Daoy (cell line): Measurements from ENCODE around the gene MTCH2. TPM values are rescaled to one million over a fixed set of nuclear protein-coding genes. Genes with fewer than 3 reads are reported as not detected.

Experiments used
- DNase-seq: peaks from one replicate; pipeline ENCODE4 v3.0.0-alpha.2; 2015; ENCODE audit warnings: low read depth
- total RNA-seq: library from RNA; depleted of rRNA; stranded (reverse); fragments of >200 nt; shearing (Covaris generic); gene quantifications from 2 replicates; pipeline ENCODE4 v1.2.3, GENCODE V29; 2014

MTCH2 gene
- total RNA-seq, 1 experiment from 2014 or later, result 119 TPM

- DNase-seq, result no peak
Observed at GRCh38 chr11:47589977-47590861, 52.1 kb downstream of the MTCH2 start.

- DNase-seq, result no peak
Observed at GRCh38 chr11:47589584-47589976, 52.8 kb downstream of the MTCH2 start.

GRCh38 chr11:47589118-47589517 is 53.2 kb downstream of the MTCH2 start:
- no peak for DNase-seq

GRCh38 chr11:47587723-47588326 is 54.5 kb downstream of the MTCH2 start:
- no peak for DNase-seq

GRCh38 chr11:47587039-47587716 is 55.2 kb downstream of the MTCH2 start:
- no peak for DNase-seq

GRCh38 chr11:47586098-47586855 is 56.1 kb downstream of the MTCH2 start, which contains the start of gene FAM180B:
Gene FAM180B (plus strand): TSS chr11:47586678. CDS start chr11:47586769, 91 bp downstream.
- no peak for DNase-seq

GRCh38 chr11:47583844-47584243 is 58.5 kb downstream of the MTCH2 start:
- no peak for DNase-seq

GRCh38 chr11:47578524-47579494 is 63.5 kb downstream of the MTCH2 start, which contains the start of the genes KBTBD4 and NDUFS3:
Gene KBTBD4 (minus strand): TSS chr11:47578970. CDS start chr11:47578951, 19 bp downstream.
Gene NDUFS3 (plus strand): TSS chr11:47579074. CDS start chr11:47579092, 18 bp downstream.
- peak; percentile 88 for DNase-seq

GRCh38 chr11:47577460-47578041 is 64.8 kb downstream of the MTCH2 start:
- DNase-seq, result no peak

- DNase-seq, result no peak
Observed at GRCh38 chr11:47573321-47573720, 69.0 kb downstream of the MTCH2 start.

- DNase-seq, result no peak
Observed at GRCh38 chr11:47572715-47573255, 69.6 kb downstream of the MTCH2 start.

GRCh38 chr11:47571895-47572294 is 70.5 kb downstream of the MTCH2 start:
- no peak for DNase-seq

GRCh38 chr11:47571357-47571729 is 71.0 kb downstream of the MTCH2 start:
- no peak for DNase-seq

GRCh38 chr11:47570651-47571356 is 71.6 kb downstream of the MTCH2 start:
- DNase-seq, result no peak

- DNase-seq, result no peak
Observed at GRCh38 chr11:47569646-47570045, 72.7 kb downstream of the MTCH2 start.
